B cell (primary cell): ENCODE data around the gene IKZF1.

ENCODE experiments used
- EZH2 ChIP-seq: IDR thresholded peaks from 2 replicates; pipeline ENCODE4 v1.6.1; 2012; ENCODE audit warnings: borderline replicate concordance, low read depth, mild to moderate bottlenecking, moderate library complexity, low read length; ENCODE audit not compliant: insufficient read depth, poor library complexity, severe bottlenecking
- TF ChIP-seq, protein P1 (sequence below): fragments of 200-600 bp; IDR thresholded peaks from one replicate; pipeline ENCODE4 v1.8.0; 2022; ENCODE audit warnings: antibody characterized with exemption, mild to moderate bottlenecking

DNA sequence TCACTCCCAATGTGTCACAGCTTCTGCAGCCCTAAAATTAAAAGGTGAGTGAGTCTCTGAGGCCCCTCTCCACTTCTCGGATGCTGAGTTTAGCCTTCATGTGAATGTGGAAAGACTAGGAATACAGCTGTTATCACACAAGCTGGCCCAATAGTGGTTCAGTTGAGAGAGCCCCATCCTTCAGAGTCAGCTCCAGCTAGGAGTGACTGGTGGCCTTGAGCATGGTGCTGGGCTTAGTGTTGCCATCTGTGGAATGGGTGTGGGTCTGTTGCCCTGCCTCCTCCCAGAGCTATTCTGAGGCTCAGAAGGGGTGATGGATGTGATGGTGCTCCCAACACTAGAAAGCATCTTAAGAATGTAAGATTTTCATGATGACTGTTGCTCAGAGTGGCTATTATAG, 89.8 kb downstream of the IKZF1 start:
- TF ChIP-seq, protein P1, sequence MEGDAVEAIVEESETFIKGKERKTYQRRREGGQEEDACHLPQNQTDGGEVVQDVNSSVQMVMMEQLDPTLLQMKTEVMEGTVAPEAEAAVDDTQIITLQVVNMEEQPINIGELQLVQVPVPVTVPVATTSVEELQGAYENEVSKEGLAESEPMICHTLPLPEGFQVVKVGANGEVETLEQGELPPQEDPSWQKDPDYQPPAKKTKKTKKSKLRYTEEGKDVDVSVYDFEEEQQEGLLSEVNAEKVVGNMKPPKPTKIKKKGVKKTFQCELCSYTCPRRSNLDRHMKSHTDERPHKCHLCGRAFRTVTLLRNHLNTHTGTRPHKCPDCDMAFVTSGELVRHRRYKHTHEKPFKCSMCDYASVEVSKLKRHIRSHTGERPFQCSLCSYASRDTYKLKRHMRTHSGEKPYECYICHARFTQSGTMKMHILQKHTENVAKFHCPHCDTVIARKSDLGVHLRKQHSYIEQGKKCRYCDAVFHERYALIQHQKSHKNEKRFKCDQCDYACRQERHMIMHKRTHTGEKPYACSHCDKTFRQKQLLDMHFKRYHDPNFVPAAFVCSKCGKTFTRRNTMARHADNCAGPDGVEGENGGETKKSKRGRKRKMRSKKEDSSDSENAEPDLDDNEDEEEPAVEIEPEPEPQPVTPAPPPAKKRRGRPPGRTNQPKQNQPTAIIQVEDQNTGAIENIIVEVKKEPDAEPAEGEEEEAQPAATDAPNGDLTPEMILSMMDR: no peak
- no peak for TF ChIP-seq EZH2
